Esophagus squamous epithelium (tissue), 4 donors: ENCODE data around the gene CPN2.

Source experiments
- POLR2A ChIP-seq, 4 donors: fragments of 450-650 bp; IDR thresholded peaks; one replicate each; pipeline ENCODE4 v1.6.1; 2017; ENCODE audit warnings: antibody characterized with exemption in 4 of 4, mild to moderate bottlenecking in 4 of 4, moderate library complexity in 3 of 4
- TF ChIP-seq, protein P1 (sequence below), 6 experiments: fragments of 450-650 bp in 4 of 6; fragments of 200-600 bp in 2 of 6; sonication (generic) in 2 of 6; IDR thresholded peaks; one replicate each; pipeline ENCODE4 v1.5.1; 2016 to 2019; ENCODE audit warnings: antibody characterized with exemption in 6 of 6, mild to moderate bottlenecking in 4 of 6, moderate library complexity in 4 of 6

DNA sequence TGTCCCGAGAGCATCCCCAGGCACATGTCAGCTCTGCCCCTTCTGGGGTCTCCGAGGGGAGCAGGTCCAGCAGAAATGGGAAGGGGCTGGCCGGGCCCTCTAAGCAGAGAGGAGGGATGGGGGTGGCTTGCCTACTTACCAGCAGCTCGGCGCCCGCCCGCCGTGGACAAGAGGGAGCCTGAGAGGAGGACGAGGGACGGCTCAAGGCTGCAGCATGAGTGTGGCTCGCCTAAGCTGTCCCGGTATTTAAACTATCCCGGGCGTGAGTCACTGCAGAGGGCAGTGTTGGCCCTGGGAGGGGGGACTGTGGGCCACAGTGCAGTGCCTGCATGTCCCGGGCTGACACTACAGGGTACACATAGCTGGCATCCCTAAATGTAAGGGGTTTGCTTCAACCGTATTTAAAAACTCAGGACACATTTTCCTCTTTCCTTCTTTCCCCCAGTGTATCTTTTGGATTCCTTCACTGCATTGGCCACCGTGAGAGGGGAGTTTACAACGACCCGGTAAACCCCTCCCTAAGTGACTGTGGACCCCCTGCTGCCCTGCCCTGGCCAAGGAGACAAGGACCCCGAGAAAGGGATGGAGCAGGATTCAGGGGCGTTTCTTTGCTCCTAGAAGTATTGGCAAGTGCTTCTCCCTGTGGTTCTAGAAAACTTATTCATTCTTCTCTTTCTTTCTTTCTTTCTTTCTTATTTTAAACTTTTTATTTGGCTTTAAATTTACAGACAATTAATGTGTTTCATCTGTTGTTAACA, 18.6 kb upstream of the CPN2 start, which contains the start of gene LRRC15:
- no peak for TF ChIP-seq POLR2A (IDR thresholded peaks at IDR 0.05)
- TF ChIP-seq, protein P1, sequence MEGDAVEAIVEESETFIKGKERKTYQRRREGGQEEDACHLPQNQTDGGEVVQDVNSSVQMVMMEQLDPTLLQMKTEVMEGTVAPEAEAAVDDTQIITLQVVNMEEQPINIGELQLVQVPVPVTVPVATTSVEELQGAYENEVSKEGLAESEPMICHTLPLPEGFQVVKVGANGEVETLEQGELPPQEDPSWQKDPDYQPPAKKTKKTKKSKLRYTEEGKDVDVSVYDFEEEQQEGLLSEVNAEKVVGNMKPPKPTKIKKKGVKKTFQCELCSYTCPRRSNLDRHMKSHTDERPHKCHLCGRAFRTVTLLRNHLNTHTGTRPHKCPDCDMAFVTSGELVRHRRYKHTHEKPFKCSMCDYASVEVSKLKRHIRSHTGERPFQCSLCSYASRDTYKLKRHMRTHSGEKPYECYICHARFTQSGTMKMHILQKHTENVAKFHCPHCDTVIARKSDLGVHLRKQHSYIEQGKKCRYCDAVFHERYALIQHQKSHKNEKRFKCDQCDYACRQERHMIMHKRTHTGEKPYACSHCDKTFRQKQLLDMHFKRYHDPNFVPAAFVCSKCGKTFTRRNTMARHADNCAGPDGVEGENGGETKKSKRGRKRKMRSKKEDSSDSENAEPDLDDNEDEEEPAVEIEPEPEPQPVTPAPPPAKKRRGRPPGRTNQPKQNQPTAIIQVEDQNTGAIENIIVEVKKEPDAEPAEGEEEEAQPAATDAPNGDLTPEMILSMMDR (IDR thresholded peaks at IDR 0.05) = no peak
